ENCODE results near the gene DENND5B. TPM values are rescaled to one million over a fixed set of nuclear protein-coding genes. Genes with fewer than 3 reads are reported as not detected.

Gene DENND5B
- total RNA-seq, 2 donors from 2014 or later: 6.9 to 32.3 TPM

DNA sequence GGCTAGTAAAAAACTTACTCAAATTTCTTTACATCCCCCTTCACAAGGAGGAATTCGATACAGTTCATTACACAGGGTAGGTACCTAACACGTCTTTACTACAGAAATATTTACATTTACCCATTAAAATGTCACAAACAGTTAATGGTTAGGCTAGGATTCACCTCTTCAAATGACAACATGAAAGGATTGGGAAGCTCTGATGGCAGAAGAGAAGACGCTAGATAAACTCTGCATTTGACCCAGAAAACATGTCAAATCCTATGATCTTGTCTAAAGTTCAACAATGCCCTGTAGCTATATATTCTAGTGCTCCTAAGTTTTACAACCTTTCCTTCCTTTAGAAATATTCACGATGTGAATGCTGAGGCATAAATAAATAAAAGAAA, 64.8 kb downstream of the DENND5B start:
- no peak for TF ChIP-seq POLR2A (IDR thresholded peaks at IDR 0.05)
- TF ChIP-seq, protein P1, sequence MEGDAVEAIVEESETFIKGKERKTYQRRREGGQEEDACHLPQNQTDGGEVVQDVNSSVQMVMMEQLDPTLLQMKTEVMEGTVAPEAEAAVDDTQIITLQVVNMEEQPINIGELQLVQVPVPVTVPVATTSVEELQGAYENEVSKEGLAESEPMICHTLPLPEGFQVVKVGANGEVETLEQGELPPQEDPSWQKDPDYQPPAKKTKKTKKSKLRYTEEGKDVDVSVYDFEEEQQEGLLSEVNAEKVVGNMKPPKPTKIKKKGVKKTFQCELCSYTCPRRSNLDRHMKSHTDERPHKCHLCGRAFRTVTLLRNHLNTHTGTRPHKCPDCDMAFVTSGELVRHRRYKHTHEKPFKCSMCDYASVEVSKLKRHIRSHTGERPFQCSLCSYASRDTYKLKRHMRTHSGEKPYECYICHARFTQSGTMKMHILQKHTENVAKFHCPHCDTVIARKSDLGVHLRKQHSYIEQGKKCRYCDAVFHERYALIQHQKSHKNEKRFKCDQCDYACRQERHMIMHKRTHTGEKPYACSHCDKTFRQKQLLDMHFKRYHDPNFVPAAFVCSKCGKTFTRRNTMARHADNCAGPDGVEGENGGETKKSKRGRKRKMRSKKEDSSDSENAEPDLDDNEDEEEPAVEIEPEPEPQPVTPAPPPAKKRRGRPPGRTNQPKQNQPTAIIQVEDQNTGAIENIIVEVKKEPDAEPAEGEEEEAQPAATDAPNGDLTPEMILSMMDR (IDR thresholded peaks at IDR 0.05): no peak
- TF ChIP-seq POLR2AphosphoS5 (IDR thresholded peaks at IDR 0.05): no peak
- intact Hi-C loops (cut with DNase I): no loop called here
- Histone ChIP-seq H3K27me3 (replicated peaks; ENCODE audit: insufficient read depth) (no peaks in the 10 kb centered on the region), H3K4me3 (no peak overlapping the region), H3K4me1 (replicated peaks) (no peaks in the 10 kb centered on the region), H3K9me3 (no peaks in the 10 kb centered on the region), H3K36me3 (no peaks in the 10 kb centered on the region), H3K27ac (no peak overlapping the region)
- 30% methylated on average over 4 of the region's 4 CpGs for WGBS
- no peak for DNase-seq (ENCODE audit: low spot score)

GRCh38 chr12:31525496-31526157, 65.3 kb downstream of the DENND5B start:
- WGBS: 85% methylated on average over 3 of the region's 3 CpGs

GRCh38 chr12:31524791-31525495, 66.0 kb downstream of the DENND5B start:
- Histone ChIP-seq H3K4me1 (replicated peaks) (no peaks in the 10 kb centered on the region), H3K36me3 (no peaks in the 10 kb centered on the region), H3K27me3 (replicated peaks; ENCODE audit: insufficient read depth) (no peaks in the 10 kb centered on the region), H3K27ac (no peak overlapping the region), H3K4me3 (no peak overlapping the region), H3K9me3 (no peaks in the 10 kb centered on the region)
- no peak for DNase-seq (ENCODE audit: low spot score)
- WGBS: 85% methylated on average over 1 of the region's 1 CpG
- TF ChIP-seq POLR2A (IDR thresholded peaks at IDR 0.05) (no peak), POLR2AphosphoS5 (IDR thresholded peaks at IDR 0.05) (no peak)
- TF ChIP-seq, protein P1 (IDR thresholded peaks at IDR 0.05): no peak
- intact Hi-C loops (cut with DNase I): no loop called here

More at GRCh38 chr12:31525496-31526157, 65.3 kb downstream of the DENND5B start:
- intact Hi-C loops (cut with DNase I): no loop called here
- Histone ChIP-seq H3K36me3 (no peaks in the 10 kb centered on the region), H3K27ac (no peak overlapping the region), H3K27me3 (replicated peaks; ENCODE audit: insufficient read depth) (no peaks in the 10 kb centered on the region), H3K4me3 (no peak overlapping the region), H3K9me3 (no peaks in the 10 kb centered on the region), H3K4me1 (replicated peaks) (no peaks in the 10 kb centered on the region)
- no peak for DNase-seq (ENCODE audit: low spot score)
- TF ChIP-seq, protein P1 (IDR thresholded peaks at IDR 0.05): no peak
- TF ChIP-seq POLR2AphosphoS5 (IDR thresholded peaks at IDR 0.05): no peak
- no peak for TF ChIP-seq POLR2A (IDR thresholded peaks at IDR 0.05)

DNA sequence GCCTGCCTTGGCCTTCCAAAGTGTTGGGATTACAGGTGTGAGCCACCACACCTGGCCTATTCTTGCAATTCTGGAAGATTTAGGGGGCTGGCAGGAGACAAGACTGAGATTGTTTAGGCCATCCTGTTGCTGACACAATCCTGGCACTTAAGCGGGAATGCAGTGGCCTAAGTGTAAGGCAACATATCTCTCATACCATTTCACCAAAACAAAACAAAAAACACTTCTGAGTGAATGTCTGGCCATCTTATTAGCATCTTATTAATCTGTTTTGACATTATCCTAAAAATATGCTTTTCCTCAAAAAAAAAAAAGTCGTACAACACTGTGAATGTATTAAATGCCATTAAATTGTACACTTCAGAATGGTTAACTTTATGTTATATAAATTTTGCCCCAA, 67.6 kb downstream of the DENND5B start:
- no peaks in the 10 kb centered on the region for H3K27me3 ChIP-seq (replicated peaks; ENCODE audit: insufficient read depth)
- intact Hi-C loops (cut with DNase I): no loop called here
- no peaks in the 10 kb centered on the region for H3K9me3 ChIP-seq
- no peak overlapping the region for H3K4me3 ChIP-seq
- DNase-seq (ENCODE audit: low spot score): no peak
- no peak overlapping the region for H3K27ac ChIP-seq
- H3K36me3 ChIP-seq: no peaks in the 10 kb centered on the region
- H3K4me1 ChIP-seq (replicated peaks): no peaks in the 10 kb centered on the region
- WGBS: 97% methylated on average over 2 of the region's 2 CpGs
- TF ChIP-seq POLR2A (IDR thresholded peaks at IDR 0.05) (no peak), POLR2AphosphoS5 (IDR thresholded peaks at IDR 0.05) (no peak)
- TF ChIP-seq, protein P1 (IDR thresholded peaks at IDR 0.05): no peak

GRCh38 chr12:31522607-31523006, 68.3 kb downstream of the DENND5B start:
- DNase-seq (ENCODE audit: low spot score): no peak
- WGBS: 78% methylated on average over 7 of the region's 7 CpGs

More at GRCh38 chr12:31522607-31523006, 68.3 kb downstream of the DENND5B start:
- TF ChIP-seq, protein P1 (IDR thresholded peaks at IDR 0.05): no peak
- TF ChIP-seq POLR2A (IDR thresholded peaks at IDR 0.05): no peak
- no peak for TF ChIP-seq POLR2AphosphoS5 (IDR thresholded peaks at IDR 0.05)
- Histone ChIP-seq H3K27me3 (replicated peaks; ENCODE audit: insufficient read depth) (no peaks in the 10 kb centered on the region), H3K36me3 (no peaks in the 10 kb centered on the region), H3K27ac (no peak overlapping the region), H3K4me3 (no peak overlapping the region), H3K9me3 (no peaks in the 10 kb centered on the region), H3K4me1 (replicated peaks) (no peaks in the 10 kb centered on the region)
- intact Hi-C loops (cut with DNase I): no loop called here
